ENCODE data around the gene MYBL2. TPM values are rescaled to one million over a fixed set of nuclear protein-coding genes. Genes with fewer than 3 reads are reported as not detected.

The MYBL2 gene
- total RNA-seq, 1 experiment from 2014 or later = 138 TPM

- Histone ChIP-seq H3K36me3 (ENCODE audit: control insufficient read depth, insufficient read depth, low read length) (no peaks in the 10 kb centered on the region), H3K27ac (ENCODE audit: low read length) (no peak overlapping the region), H3K4me1 (ENCODE audit: control insufficient read depth, insufficient read depth, low read length) (no peaks in the 10 kb centered on the region), H3K27me3 (ENCODE audit: control insufficient read depth, insufficient read depth, low read length) (no peaks in the 10 kb centered on the region), H3K4me3 (ENCODE audit: low read depth in 2 of 2, low read length in 2 of 2) (no peak overlapping the region), H3K9me3 (ENCODE audit: control insufficient read depth, insufficient read depth, low read depth, low read length) (no peaks in the 10 kb centered on the region)
- DNase-seq (ENCODE audit: low read depth, low spot score) (no peak), ATAC-seq (no peak)
- TF ChIP-seq CTCF (IDR thresholded peaks at IDR 0.05) (no peak), SIN3A (IDR thresholded peaks at IDR 0.05; ENCODE audit: borderline replicate concordance, insufficient read depth, low read depth, low read length) (no peak), TCF7L2 (IDR thresholded peaks at IDR 0.05; ENCODE audit: low read depth, low read length) (no peak), REST (IDR thresholded peaks at IDR 0.05; ENCODE audit: insufficient read depth in 1 of 2, low read depth in 2 of 2, low read length in 1 of 2) (no peak), POLR2AphosphoS5 (IDR thresholded peaks at IDR 0.05; ENCODE audit: low read depth, low read length) (no peak)
- POLR2A ChIA-PET = no interaction called here
- BruUV-seq (replicated peaks) = no TSS peak
- in situ Hi-C loops (cut with HindIII; ENCODE audit: low pct_unique_long_range_greater_than_20kb, low sequenced_read_pairs) = no loop called here
- CTCF ChIA-PET = no interaction called here
- intact Hi-C loops (cut with micrococcal nuclease; ENCODE audit: unreplicated experiment) = no loop called here
Observed at GRCh38 chr20:43716123-43716522, 49.2 kb downstream of the MYBL2 start.

GRCh38 chr20:43716757-43717615 lies 50.1 kb downstream of the MYBL2 start:
- no peak overlapping the region for H3K4me3 ChIP-seq (ENCODE audit: low read depth in 2 of 2, low read length in 2 of 2)
- H3K27ac ChIP-seq (ENCODE audit: low read length) = no peak overlapping the region
- intact Hi-C loops (cut with micrococcal nuclease; ENCODE audit: unreplicated experiment) = no loop called here
- H3K9me3 ChIP-seq (ENCODE audit: control insufficient read depth, insufficient read depth, low read depth, low read length) = no peaks in the 10 kb centered on the region
- H3K4me1 ChIP-seq (ENCODE audit: control insufficient read depth, insufficient read depth, low read length) = no peaks in the 10 kb centered on the region
- no peak for ATAC-seq
- DNase-seq (ENCODE audit: low read depth, low spot score) = no peak
- ChIA-PET POLR2A (no interaction called here), CTCF (no interaction called here)
- TF ChIP-seq CTCF (IDR thresholded peaks at IDR 0.05) (no peak), TCF7L2 (IDR thresholded peaks at IDR 0.05; ENCODE audit: low read depth, low read length) (no peak), POLR2AphosphoS5 (IDR thresholded peaks at IDR 0.05; ENCODE audit: low read depth, low read length) (no peak), REST (IDR thresholded peaks at IDR 0.05; ENCODE audit: insufficient read depth in 1 of 2, low read depth in 2 of 2, low read length in 1 of 2) (no peak), SIN3A (IDR thresholded peaks at IDR 0.05; ENCODE audit: borderline replicate concordance, insufficient read depth, low read depth, low read length) (no peak)
- no TSS peak for BruUV-seq (replicated peaks)
- in situ Hi-C loops (cut with HindIII; ENCODE audit: low pct_unique_long_range_greater_than_20kb, low sequenced_read_pairs) = no loop called here
- no peaks in the 10 kb centered on the region for H3K36me3 ChIP-seq (ENCODE audit: control insufficient read depth, insufficient read depth, low read length)
- no peaks in the 10 kb centered on the region for H3K27me3 ChIP-seq (ENCODE audit: control insufficient read depth, insufficient read depth, low read length)
